Measurements from ENCODE around the gene FAM184A.

FAM184A gene

GRCh38 chr6:119060255-119060907 lies 18.1 kb downstream of the FAM184A start:
- DNase-seq (ENCODE audit: low spot score): no peak

- no peak for DNase-seq (ENCODE audit: low spot score)
Observed at GRCh38 chr6:119055069-119055468, 23.4 kb downstream of the FAM184A start.

GRCh38 chr6:119052987-119053386 lies 25.5 kb downstream of the FAM184A start:
- no peak for DNase-seq (ENCODE audit: low spot score)

GRCh38 chr6:119052292-119052889 lies 26.1 kb downstream of the FAM184A start:
- no peak for DNase-seq (ENCODE audit: low spot score)

- no peak for DNase-seq (ENCODE audit: low spot score)
Observed at GRCh38 chr6:119044255-119044654, 34.2 kb downstream of the FAM184A start.

GRCh38 chr6:119043783-119044182 lies 34.7 kb downstream of the FAM184A start:
- DNase-seq (ENCODE audit: low spot score): no peak

- no peak for DNase-seq (ENCODE audit: low spot score)
Observed at GRCh38 chr6:119043265-119043664, 35.2 kb downstream of the FAM184A start.

- no peak for DNase-seq (ENCODE audit: low spot score)
Observed at GRCh38 chr6:119040636-119041035, 37.8 kb downstream of the FAM184A start.

- no peak for DNase-seq (ENCODE audit: low spot score)
Observed at GRCh38 chr6:119040229-119040628, 38.2 kb downstream of the FAM184A start.

GRCh38 chr6:119037941-119038623 lies 40.4 kb downstream of the FAM184A start:
- no peak for DNase-seq (ENCODE audit: low spot score)

- no peak for DNase-seq (ENCODE audit: low spot score)
Observed at GRCh38 chr6:119037264-119037663, 41.2 kb downstream of the FAM184A start.

- no peak for DNase-seq (ENCODE audit: low spot score)
Observed at GRCh38 chr6:119036081-119036480, 42.4 kb downstream of the FAM184A start.

- DNase-seq (ENCODE audit: low spot score): no peak
Observed at GRCh38 chr6:119035459-119035858, 43.0 kb downstream of the FAM184A start.

- DNase-seq (ENCODE audit: low spot score): peak; percentile 20
Observed at GRCh38 chr6:119034827-119035458, 43.5 kb downstream of the FAM184A start.

GRCh38 chr6:119032428-119032827 lies 46.0 kb downstream of the FAM184A start:
- no peak for DNase-seq (ENCODE audit: low spot score)

- no peak for DNase-seq (ENCODE audit: low spot score)
Observed at GRCh38 chr6:119030759-119031158, 47.7 kb downstream of the FAM184A start.

GRCh38 chr6:119028091-119028490 lies 50.4 kb downstream of the FAM184A start:
- DNase-seq (ENCODE audit: low spot score): no peak

GRCh38 chr6:119027465-119027864 lies 51.0 kb downstream of the FAM184A start:
- DNase-seq (ENCODE audit: low spot score): no peak

- DNase-seq (ENCODE audit: low spot score): no peak
Observed at GRCh38 chr6:119026822-119027221, 51.6 kb downstream of the FAM184A start.

GRCh38 chr6:119025793-119026192 lies 52.7 kb downstream of the FAM184A start:
- no peak for DNase-seq (ENCODE audit: low spot score)

GRCh38 chr6:119024111-119024510 lies 54.4 kb downstream of the FAM184A start:
- DNase-seq (ENCODE audit: low spot score): no peak

- no peak for DNase-seq (ENCODE audit: low spot score)
Observed at GRCh38 chr6:119022796-119023195, 55.7 kb downstream of the FAM184A start.

Measured in HuH-7 (cell line).